ENCODE results near the gene ACADS. TPM values are rescaled to one million over a fixed set of nuclear protein-coding genes. Genes with fewer than 3 reads are reported as not detected.

ACADS gene
- total RNA-seq, 3 donors from 2014 or later (not counting 1 experiment from before 2014, with no cell fraction given): 14.9 to 18.6 (median 15.5) TPM

- Histone ChIP-seq H3K27me3 (ENCODE audit: control insufficient read depth, insufficient read depth, low read length) (no peaks in the 10 kb centered on the region), H3K27ac (ENCODE audit: low read length) (no peak overlapping the region), H3K9me3 (ENCODE audit: control insufficient read depth, insufficient read depth, low read length) (no peaks in the 10 kb centered on the region), H3K4me3 (ENCODE audit: low read length) (no peak overlapping the region), H3K36me3 (ENCODE audit: control insufficient read depth, insufficient read depth, low read length) (peaks cover 9% of the 10 kb centered on the region), H3K4me1 (ENCODE audit: control insufficient read depth, insufficient read depth, low read length) (no peaks in the 10 kb centered on the region)
- H3K36me3 Mint-ChIP-seq: no peaks in the 10 kb centered on the region
- H3K27me3 Mint-ChIP-seq (ENCODE audit: low read depth in 2 of 2): no peaks in the 10 kb centered on the region
- no peak overlapping the region for H3K27ac Mint-ChIP-seq
- intact Hi-C loops (cut with micrococcal nuclease): no loop called here
- no peak for TF ChIP-seq CTCF (IDR thresholded peaks at IDR 0.05)
- ATAC-seq (no peak), DNase-seq (no peak)
- no peaks in the 10 kb centered on the region for H3K9me3 Mint-ChIP-seq
- 100% methylated on average over 1 of the region's 3 CpGs for WGBS (ENCODE audit: insufficient coverage)
- H3K4me1 Mint-ChIP-seq: peaks cover 0 to 7% of the 10 kb centered on the region in 2 donors
- H3K4me3 Mint-ChIP-seq: no peak overlapping the region
These were observed 9.6 kb downstream of the ACADS start for GRCh38 chr12:120735181-120735580.

- no peaks in the 10 kb centered on the region for H3K9me3 ChIP-seq (ENCODE audit: control insufficient read depth, insufficient read depth, low read length)
- no peaks in the 10 kb centered on the region for H3K36me3 Mint-ChIP-seq
- no peak for DNase-seq
These were observed 11.0 kb downstream of the ACADS start for GRCh38 chr12:120736404-120737331.

GRCh38 chr12:120737557-120738251 is 12.1 kb downstream of the ACADS start:
- H3K9me3 Mint-ChIP-seq: no peaks in the 10 kb centered on the region

More at GRCh38 chr12:120736404-120737331, 11.0 kb downstream of the ACADS start:
- Histone ChIP-seq H3K27me3 (ENCODE audit: control insufficient read depth, insufficient read depth, low read length) (no peaks in the 10 kb centered on the region), H3K36me3 (ENCODE audit: control insufficient read depth, insufficient read depth, low read length) (peaks cover 3% of the 10 kb centered on the region), H3K4me1 (ENCODE audit: control insufficient read depth, insufficient read depth, low read length) (no peaks in the 10 kb centered on the region), H3K4me3 (ENCODE audit: low read length) (no peak overlapping the region), H3K27ac (ENCODE audit: low read length) (no peak overlapping the region)
- 95% methylated on average over 38 of the region's 38 CpGs for WGBS (ENCODE audit: insufficient coverage)
- H3K4me1 Mint-ChIP-seq: peaks cover 0 to 4% of the 10 kb centered on the region in 2 donors
- H3K27me3 Mint-ChIP-seq (ENCODE audit: low read depth in 2 of 2): no peaks in the 10 kb centered on the region
- no peaks in the 10 kb centered on the region for H3K9me3 Mint-ChIP-seq
- no peak for ATAC-seq
- TF ChIP-seq CTCF (IDR thresholded peaks at IDR 0.05): no peak
- intact Hi-C loops (cut with micrococcal nuclease): no loop called here
- no peak overlapping the region for H3K27ac Mint-ChIP-seq
- no peak overlapping the region for H3K4me3 Mint-ChIP-seq

More at GRCh38 chr12:120737557-120738251, 12.1 kb downstream of the ACADS start:
- intact Hi-C loops (cut with micrococcal nuclease): no loop called here
- DNase-seq: no peak
- no peak for TF ChIP-seq CTCF (IDR thresholded peaks at IDR 0.05)
- no peaks in the 10 kb centered on the region for H3K4me1 ChIP-seq (ENCODE audit: control insufficient read depth, insufficient read depth, low read length)
- H3K27ac Mint-ChIP-seq: no peak overlapping the region
- H3K27me3 ChIP-seq (ENCODE audit: control insufficient read depth, insufficient read depth, low read length): no peaks in the 10 kb centered on the region
- H3K36me3 Mint-ChIP-seq: no peaks in the 10 kb centered on the region
- no peaks in the 10 kb centered on the region for H3K27me3 Mint-ChIP-seq (ENCODE audit: low read depth in 2 of 2)
- H3K4me3 ChIP-seq (ENCODE audit: low read length): no peak overlapping the region
- ATAC-seq: no peak
- 94% methylated on average over 25 of the region's 25 CpGs for WGBS (ENCODE audit: insufficient coverage)
- H3K4me1 Mint-ChIP-seq: peaks cover 0 to 4% of the 10 kb centered on the region in 2 donors
- H3K9me3 ChIP-seq (ENCODE audit: control insufficient read depth, insufficient read depth, low read length): no peaks in the 10 kb centered on the region
- no peak overlapping the region for H3K27ac ChIP-seq (ENCODE audit: low read length)
- no peak overlapping the region for H3K4me3 Mint-ChIP-seq
- peaks cover 3% of the 10 kb centered on the region for H3K36me3 ChIP-seq (ENCODE audit: control insufficient read depth, insufficient read depth, low read length)

All from natural killer cell (primary cell).